ENCODE measurements around the gene SECTM1.

The SECTM1 gene

DNA sequence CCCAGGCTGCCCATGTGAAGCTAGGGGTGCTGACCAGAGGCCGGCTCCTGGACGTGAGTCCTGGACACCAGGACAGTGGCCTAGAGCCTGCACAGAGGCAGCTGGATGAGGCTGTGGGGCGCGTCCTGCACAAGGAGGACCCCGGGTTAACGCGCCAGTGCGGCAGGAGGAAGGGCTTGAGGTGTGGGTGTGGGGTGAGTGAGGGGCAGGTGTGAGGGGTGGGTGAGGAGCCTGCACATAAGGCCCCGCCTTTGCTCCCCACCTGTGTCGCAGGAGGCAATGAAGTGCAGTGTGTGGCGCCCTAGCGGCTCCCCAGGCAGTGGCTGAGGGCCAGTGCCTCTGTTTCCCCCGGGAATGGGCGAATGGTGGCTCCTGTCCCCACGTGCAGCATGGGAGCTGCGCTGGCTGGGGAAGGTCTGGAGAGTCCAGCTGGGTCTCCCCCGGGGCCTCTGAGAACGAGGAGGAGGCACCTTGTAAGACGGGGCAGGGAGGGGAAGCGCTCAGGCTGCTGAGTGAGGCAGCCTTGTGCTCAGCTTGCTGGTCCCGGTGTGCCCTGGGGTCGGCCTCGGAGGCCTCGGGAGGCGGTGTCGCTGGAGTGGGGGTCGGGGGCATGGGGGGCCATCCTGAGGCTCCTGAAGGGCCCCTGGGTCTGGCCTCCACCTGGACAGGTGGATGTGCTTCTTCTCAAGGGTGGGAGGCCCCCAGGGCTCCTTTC is 19.4 kb downstream of the SECTM1 start:
- Histone ChIP-seq H3K4me3 (IDR thresholded peaks at IDR 0.05; ENCODE audit: insufficient read depth, low read depth, low read length) (no peak overlapping the region), H3K4me1 (ENCODE audit: low read depth, poor library complexity, severe bottlenecking) (peaks cover 10% of the 10 kb centered on the region), H3K4me2 (no peak overlapping the region), H4K20me1 (ENCODE audit: insufficient read depth) (no peaks in the 10 kb centered on the region), H3K36me3 (ENCODE audit: insufficient read depth) (no peaks in the 10 kb centered on the region), H3K9ac (no peak overlapping the region), H3K27me3 (ENCODE audit: insufficient read depth, low read depth) (peaks cover 83% of the 10 kb centered on the region), H2AFZ (ENCODE audit: low read depth) (no peak overlapping the region), H3K79me2 (ENCODE audit: insufficient read depth, low read depth) (no peaks in the 10 kb centered on the region), H3K27ac (no peak overlapping the region)
- TF ChIP-seq, protein P1, sequence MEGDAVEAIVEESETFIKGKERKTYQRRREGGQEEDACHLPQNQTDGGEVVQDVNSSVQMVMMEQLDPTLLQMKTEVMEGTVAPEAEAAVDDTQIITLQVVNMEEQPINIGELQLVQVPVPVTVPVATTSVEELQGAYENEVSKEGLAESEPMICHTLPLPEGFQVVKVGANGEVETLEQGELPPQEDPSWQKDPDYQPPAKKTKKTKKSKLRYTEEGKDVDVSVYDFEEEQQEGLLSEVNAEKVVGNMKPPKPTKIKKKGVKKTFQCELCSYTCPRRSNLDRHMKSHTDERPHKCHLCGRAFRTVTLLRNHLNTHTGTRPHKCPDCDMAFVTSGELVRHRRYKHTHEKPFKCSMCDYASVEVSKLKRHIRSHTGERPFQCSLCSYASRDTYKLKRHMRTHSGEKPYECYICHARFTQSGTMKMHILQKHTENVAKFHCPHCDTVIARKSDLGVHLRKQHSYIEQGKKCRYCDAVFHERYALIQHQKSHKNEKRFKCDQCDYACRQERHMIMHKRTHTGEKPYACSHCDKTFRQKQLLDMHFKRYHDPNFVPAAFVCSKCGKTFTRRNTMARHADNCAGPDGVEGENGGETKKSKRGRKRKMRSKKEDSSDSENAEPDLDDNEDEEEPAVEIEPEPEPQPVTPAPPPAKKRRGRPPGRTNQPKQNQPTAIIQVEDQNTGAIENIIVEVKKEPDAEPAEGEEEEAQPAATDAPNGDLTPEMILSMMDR (conservative IDR thresholded peaks at IDR 0.05; ENCODE audit: low read depth, low read length), result no peak

DNA sequence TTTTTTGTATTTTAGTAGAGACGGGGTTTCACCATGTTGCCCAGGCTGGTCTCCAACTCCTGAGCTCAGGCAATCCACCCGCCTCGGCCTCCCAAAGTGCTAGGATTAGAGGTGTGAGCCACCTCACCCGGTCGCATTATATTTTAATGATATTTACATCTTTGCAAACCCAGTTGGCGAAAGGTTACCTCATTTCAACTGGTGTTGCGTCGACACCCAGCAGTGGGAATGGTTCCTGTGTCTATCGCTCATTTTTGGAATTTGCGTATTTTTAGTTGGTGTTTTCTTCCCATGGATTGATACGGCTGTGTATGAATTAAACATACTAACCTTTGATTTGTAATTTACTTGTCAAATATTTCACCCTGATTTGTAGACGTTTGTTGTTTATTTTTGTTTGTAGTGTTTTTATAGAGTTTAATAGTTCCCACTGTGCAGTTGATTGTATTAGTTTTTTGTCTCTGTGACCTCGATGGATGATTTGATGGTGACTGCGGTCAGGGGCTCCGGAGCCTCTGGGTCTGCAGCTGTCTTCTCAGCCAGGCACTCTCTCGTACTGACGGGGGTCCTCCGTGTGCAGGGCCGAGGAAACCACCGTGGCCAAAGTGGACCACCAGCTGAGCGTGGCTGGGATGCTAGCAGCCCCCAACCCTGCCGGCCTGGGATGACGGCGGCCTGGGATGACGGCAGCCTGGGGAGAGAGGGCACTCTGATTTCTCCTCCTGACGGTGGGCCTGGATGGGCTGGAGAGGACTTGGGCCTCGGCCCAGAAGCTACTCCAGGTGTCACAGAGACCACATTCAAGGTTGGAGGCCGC is 20.2 kb downstream of the SECTM1 start:
- Histone ChIP-seq H3K27me3 (ENCODE audit: insufficient read depth, low read depth) (peaks cover 91% of the 10 kb centered on the region), H3K9ac (no peak overlapping the region), H3K27ac (no peak overlapping the region), H4K20me1 (ENCODE audit: insufficient read depth) (no peaks in the 10 kb centered on the region), H2AFZ (ENCODE audit: low read depth) (no peak overlapping the region), H3K79me2 (ENCODE audit: insufficient read depth, low read depth) (no peaks in the 10 kb centered on the region), H3K36me3 (ENCODE audit: insufficient read depth) (no peaks in the 10 kb centered on the region), H3K4me3 (IDR thresholded peaks at IDR 0.05; ENCODE audit: insufficient read depth, low read depth, low read length) (no peak overlapping the region), H3K4me2 (no peak overlapping the region), H3K4me1 (ENCODE audit: low read depth, poor library complexity, severe bottlenecking) (peaks cover 10% of the 10 kb centered on the region)
- TF ChIP-seq, protein P1 (conservative IDR thresholded peaks at IDR 0.05; ENCODE audit: low read depth, low read length), result no peak

DNA sequence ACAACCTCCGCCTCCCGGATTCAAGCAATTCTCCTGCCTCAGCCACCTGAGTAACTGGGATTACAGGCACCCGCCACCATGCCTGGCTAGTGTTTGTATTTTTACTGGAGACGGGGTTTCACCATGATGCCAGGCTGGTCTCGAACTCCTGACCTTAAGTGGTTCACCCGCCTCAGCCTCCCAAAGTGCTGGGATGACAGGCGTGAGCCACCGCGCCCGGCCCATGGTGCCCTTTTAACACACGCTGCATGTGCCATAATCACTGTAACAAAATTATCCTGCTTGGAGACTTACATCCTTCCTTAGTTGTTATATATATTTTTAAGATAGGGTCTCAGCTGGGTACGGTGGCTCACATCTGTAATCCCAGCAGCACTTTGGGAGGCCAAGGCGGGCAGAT is 21.6 kb downstream of the SECTM1 start:
- H3K27ac ChIP-seq, result no peak overlapping the region
- peaks cover 95% of the 10 kb centered on the region for H3K27me3 ChIP-seq (ENCODE audit: insufficient read depth, low read depth)
- H4K20me1 ChIP-seq (ENCODE audit: insufficient read depth), result no peaks in the 10 kb centered on the region
- H3K4me1 ChIP-seq (ENCODE audit: low read depth, poor library complexity, severe bottlenecking), result peaks cover 10% of the 10 kb centered on the region
- no peaks in the 10 kb centered on the region for H3K36me3 ChIP-seq (ENCODE audit: insufficient read depth)
- TF ChIP-seq, protein P1 (conservative IDR thresholded peaks at IDR 0.05; ENCODE audit: low read depth, low read length), result no peak
- H3K79me2 ChIP-seq (ENCODE audit: insufficient read depth, low read depth), result no peaks in the 10 kb centered on the region
- no peak overlapping the region for H3K9ac ChIP-seq
- H2AFZ ChIP-seq (ENCODE audit: low read depth), result no peak overlapping the region
- no peak overlapping the region for H3K4me2 ChIP-seq
- H3K4me3 ChIP-seq (IDR thresholded peaks at IDR 0.05; ENCODE audit: insufficient read depth, low read depth, low read length), result no peak overlapping the region

DNA sequence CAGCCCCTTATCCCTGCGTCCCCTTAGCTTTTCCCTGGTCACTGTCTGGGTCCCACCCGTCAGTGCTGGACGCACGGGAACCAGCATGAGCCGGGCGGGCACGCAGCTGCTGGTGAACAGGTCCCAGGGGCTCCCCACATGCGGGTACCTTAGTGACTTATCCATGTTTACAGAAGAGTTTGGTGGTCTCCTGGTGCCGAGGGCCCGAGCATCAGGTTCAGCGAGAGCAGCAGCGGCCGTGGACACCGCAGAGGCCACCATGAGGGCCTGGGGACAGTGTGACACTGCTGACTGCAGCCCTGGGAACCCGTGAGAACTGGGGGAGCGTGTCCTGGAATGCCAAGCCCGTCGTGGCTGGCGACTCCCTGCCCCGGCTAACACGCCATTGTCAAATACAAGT is 22.7 kb downstream of the SECTM1 start:
- H3K79me2 ChIP-seq (ENCODE audit: insufficient read depth, low read depth), result no peaks in the 10 kb centered on the region
- H3K36me3 ChIP-seq (ENCODE audit: insufficient read depth), result no peaks in the 10 kb centered on the region
- H3K4me2 ChIP-seq, result no peak overlapping the region
- no peak overlapping the region for H2AFZ ChIP-seq (ENCODE audit: low read depth)
- H3K4me1 ChIP-seq (ENCODE audit: low read depth, poor library complexity, severe bottlenecking), result peaks cover 6% of the 10 kb centered on the region
- H4K20me1 ChIP-seq (ENCODE audit: insufficient read depth), result no peaks in the 10 kb centered on the region
- no peak overlapping the region for H3K9ac ChIP-seq
- no peak overlapping the region for H3K4me3 ChIP-seq (IDR thresholded peaks at IDR 0.05; ENCODE audit: insufficient read depth, low read depth, low read length)
- no peak overlapping the region for H3K27ac ChIP-seq
- H3K27me3 ChIP-seq (ENCODE audit: insufficient read depth, low read depth), result peaks cover 87% of the 10 kb centered on the region
- TF ChIP-seq, protein P1 (conservative IDR thresholded peaks at IDR 0.05; ENCODE audit: low read depth, low read length), result no peak

Measured in KMS-11 (cell line).